HepG2 (cell line): ENCODE data around the gene CLCN1. TPM values are rescaled to one million over a fixed set of nuclear protein-coding genes. Genes with fewer than 3 reads are reported as not detected.

Experiments used
- CEBPB ChIP-seq: IDR thresholded peaks from 2 replicates; pipeline ENCODE4 v1.6.1; 2011; ENCODE audit warnings: low read depth, low read length, improper control_type of control experiment, borderline replicate concordance
- MAFK ChIP-seq, 2 experiments: IDR thresholded peaks in 1 of 2; conservative IDR thresholded peaks in 1 of 2; 2 replicates each; pipeline ENCODE4 v1.6.1; 2011; ENCODE audit warnings: improper control_type of control experiment in 2 of 2, low read length in 2 of 2
- YY1 ChIP-seq: IDR thresholded peaks from 2 replicates; pipeline ENCODE4 v1.6.1; 2011; ENCODE audit warnings: low read length, low read depth, moderate library complexity, mild to moderate bottlenecking; ENCODE audit not compliant: insufficient read depth, insufficient replicate concordance
- ZNF318 ChIP-seq: sonication (generic); formaldehyde crosslinking; IDR thresholded peaks from 2 replicates; pipeline ENCODE4 v1.4.0; 2020; ENCODE audit warnings: mild to moderate bottlenecking, missing genetic modification reagents
- ZNF609 ChIP-seq: sonication (generic); formaldehyde crosslinking; IDR thresholded peaks from 2 replicates; pipeline ENCODE4 v1.4.0; 2020; ENCODE audit warnings: mild to moderate bottlenecking, missing genetic modification reagents, borderline replicate concordance
- ZNF782 ChIP-seq: sonication (generic); formaldehyde crosslinking; IDR thresholded peaks from 2 replicates; pipeline ENCODE4 v1.4.0; 2020; ENCODE audit warnings: missing genetic modification reagents, mild to moderate bottlenecking, borderline replicate concordance
- ZNF784 ChIP-seq: sonication (generic); formaldehyde crosslinking; IDR thresholded peaks from 2 replicates; pipeline ENCODE4 v1.5.1; 2020; ENCODE audit warnings: missing genetic modification reagents, mild to moderate bottlenecking, borderline replicate concordance
- polyA plus RNA-seq, 8 experiments: library from polyadenylated mRNA; depleted of rRNA in 3 of 8; stranded (reverse) in 7 of 8; unstranded in 1 of 8; fragments of >200 nt; fragmentation: Illumina TruSeq in 4 of 8; extraction: Trizol in 4 of 8; gene quantifications; 2 replicates each; pipeline versions ENCODE4 v1.2.1 to v1.2.3, GENCODE V29; 2011 to 2016; ENCODE audit warnings: low read depth in 4 of 8, missing spikeins in 1 of 8, mixed read lengths in 1 of 8; ENCODE audit not compliant: insufficient read depth in 1 of 8
- total RNA-seq, 5 experiments: library from RNA; depleted of rRNA; stranded (reverse); fragments of >200 nt; fragmentation: Illumina TruSeq; extraction: Trizol; gene quantifications; 2 replicates each; pipeline ENCODE4 v1.2.3, GENCODE V29; 2016; ENCODE audit warnings: low read depth in 1 of 5
- TF ChIP-seq, protein P1 (sequence below): sonication (generic); formaldehyde crosslinking; IDR thresholded peaks from 2 replicates; pipeline ENCODE4 v1.5.0; 2020; ENCODE audit warnings: missing genetic modification reagents

CLCN1 gene
- total and polyA plus RNA-seq, 2 of the 13 experiments (the other 11 are each of a cell fraction or from before 2014, with no cell fraction given), result 0.01 TPM; not detected in 1

DNA sequence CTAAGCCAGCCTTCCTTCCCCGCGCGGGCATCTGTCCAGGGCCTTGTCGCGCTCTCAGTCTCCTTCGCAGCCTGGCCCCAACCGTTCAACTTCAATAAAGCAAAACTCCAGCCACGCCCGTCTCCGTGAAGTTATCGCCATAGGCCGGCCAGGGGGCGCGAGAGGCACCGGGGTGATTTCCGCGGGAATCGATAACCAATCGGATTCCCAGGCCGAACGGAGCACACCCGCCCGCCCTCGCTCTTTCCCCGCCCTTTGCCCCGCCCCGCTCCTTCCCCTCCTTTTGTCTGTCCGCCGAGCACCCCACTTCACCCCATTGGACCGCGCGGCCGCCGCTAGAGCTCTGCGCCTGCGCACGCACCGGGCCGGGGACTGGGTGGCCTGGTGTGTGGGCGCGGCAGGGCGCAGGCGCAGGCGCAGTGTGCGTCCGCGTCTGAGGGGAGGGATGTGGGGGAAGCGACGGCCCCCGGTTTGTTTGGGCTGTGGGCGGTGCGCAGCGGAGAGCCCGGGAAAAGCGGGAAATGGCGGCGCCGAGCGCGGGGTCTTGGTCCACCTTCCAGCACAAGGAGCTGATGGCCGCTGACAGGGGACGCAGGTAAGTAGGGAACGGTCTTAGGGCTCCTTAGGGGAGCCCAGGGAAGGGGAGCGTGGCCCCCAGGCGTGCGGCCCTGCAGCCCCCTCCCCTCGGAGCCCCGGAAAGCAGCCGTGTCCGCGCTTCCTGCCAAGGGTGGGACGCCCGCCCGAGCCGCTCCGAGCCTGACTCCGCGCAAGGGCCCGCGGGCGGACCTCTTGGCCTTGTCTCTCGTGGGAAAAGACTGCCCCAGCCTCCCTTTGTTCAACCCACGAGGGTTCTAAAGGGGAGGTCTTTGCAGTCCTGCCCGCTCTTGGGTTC is 27.7 kb upstream of the CLCN1 start, which contains the start of gene CASP2 (continued):
- no peak; the same call in 1 of the 2 replicates for TF ChIP-seq ZNF609 (CRISPR knock-in tag)
- TF ChIP-seq CEBPB, result no peak
- no peak for TF ChIP-seq MAFK (conservative IDR thresholded peaks at IDR 0.05 in 1 of 2, IDR thresholded peaks at IDR 0.05 in 1 of 2; ENCODE audit: low read length in 2 of 2)
- peak; percentile 91 for TF ChIP-seq YY1
- TF ChIP-seq, protein P1, sequence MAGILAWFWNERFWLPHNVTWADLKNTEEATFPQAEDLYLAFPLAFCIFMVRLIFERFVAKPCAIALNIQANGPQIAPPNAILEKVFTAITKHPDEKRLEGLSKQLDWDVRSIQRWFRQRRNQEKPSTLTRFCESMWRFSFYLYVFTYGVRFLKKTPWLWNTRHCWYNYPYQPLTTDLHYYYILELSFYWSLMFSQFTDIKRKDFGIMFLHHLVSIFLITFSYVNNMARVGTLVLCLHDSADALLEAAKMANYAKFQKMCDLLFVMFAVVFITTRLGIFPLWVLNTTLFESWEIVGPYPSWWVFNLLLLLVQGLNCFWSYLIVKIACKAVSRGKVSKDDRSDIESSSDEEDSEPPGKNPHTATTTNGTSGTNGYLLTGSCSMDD (CRISPR knock-in tag), result no peak
- no peak for TF ChIP-seq ZNF318 (CRISPR knock-in tag)
- TF ChIP-seq ZNF782 (CRISPR knock-in tag), result 0 out of 2 replicates have a peak, but pooled peaks have one; percentile 34
- TF ChIP-seq ZNF784, result no peak
